GM04504 (cell line): ENCODE measurements around the gene PCDHGB1.
"Not testable (repeated sequence)": the region's sequence is repeated elsewhere in the genome, so short reads cannot be mapped to it uniquely, and the experiment has no call there.

Experiments used
- DNase-seq: peaks from one replicate; pipeline ENCODE4 v3.0.0-alpha.2; 2012; ENCODE audit warnings: low read depth

PCDHGB1 gene

DNA sequence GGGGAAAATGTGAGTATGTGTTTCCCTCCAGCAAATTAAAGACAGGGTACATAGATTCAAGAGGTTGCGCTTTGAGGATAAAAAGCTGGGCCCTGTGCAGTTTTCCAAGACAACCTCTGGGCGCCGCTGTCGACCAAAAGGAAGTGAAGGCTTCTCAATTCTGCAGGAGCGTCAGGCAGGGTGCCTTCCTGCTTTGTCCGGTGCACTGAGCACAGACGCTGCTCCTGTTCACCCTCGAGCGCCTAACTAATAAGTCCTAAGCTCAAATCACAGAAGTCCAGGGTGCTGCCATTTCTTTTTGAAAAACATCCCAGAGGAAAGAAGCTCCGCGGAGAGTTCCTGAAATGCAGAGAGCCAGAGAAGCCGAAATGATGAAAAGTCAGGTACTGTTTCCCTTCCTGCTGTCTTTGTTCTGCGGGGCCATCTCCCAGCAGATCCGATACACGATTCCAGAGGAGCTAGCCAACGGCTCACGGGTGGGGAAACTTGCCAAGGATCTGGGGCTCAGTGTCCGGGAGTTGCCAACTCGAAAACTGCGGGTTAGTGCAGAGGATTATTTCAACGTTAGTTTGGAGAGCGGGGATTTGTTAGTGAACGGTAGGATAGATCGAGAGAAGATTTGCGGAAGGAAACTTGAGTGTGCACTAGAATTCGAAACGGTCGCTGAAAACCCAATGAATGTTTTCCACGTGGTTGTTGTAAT lies at the start of gene PCDHGB1:
PCDHGB1 (plus strand) TSS at position 183 of the 703 bp plus-strand sequence; CDS start at position 345, 162 bp downstream.
- DNase-seq: peak; percentile 42

DNA sequence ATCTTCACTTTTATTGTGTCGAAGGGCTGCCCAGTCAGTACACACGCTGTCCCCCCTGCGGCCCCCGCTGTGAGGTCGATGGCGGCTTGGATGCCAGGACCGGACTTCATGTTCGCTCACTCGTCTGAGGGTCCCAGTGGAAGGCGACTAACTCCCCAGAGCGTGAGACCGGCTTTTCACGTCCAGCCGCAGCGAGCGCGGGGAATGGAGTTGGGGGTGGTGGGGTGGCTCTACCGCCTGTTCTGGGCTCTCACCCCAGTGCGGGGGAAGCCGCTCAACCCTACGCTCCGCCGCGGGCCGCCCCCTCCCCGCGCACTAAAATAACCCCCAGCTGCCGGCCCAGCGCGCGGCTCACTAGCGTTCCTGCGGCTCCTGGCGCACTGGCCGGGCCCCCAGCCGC lies 46.1 kb upstream of the PCDHGB1 start, which contains the start of gene SLC25A2:
SLC25A2 (minus strand) TSS at position 294 of the 400 bp plus-strand sequence; CDS start at position 110, 184 bp downstream.
- DNase-seq: no peak

DNA sequence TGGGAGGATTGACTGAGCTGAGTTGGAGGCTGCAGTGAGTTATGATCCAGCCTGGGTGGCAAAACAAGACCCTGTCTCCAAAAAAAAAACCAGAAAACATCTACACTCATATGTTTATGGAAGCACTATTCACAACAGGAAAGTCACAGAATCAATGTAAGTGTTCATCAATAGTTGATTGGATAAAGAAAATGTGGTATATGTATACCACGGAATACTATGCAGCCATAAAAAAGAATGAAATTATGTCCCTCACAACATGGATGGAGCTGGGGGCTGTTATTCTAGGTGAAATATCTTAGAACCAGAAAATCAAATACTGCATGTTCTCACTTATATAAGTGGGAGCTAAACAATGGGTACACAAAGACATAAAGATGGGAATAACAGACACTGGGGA lies 43.3 kb upstream of the PCDHGB1 start:
- no peak for DNase-seq

GRCh38 chr5:141313711-141314110 lies 36.2 kb upstream of the PCDHGB1 start:
- DNase-seq: no peak

GRCh38 chr5:141316963-141317362 lies 32.9 kb upstream of the PCDHGB1 start:
- DNase-seq: not testable (repeated sequence)

DNA sequence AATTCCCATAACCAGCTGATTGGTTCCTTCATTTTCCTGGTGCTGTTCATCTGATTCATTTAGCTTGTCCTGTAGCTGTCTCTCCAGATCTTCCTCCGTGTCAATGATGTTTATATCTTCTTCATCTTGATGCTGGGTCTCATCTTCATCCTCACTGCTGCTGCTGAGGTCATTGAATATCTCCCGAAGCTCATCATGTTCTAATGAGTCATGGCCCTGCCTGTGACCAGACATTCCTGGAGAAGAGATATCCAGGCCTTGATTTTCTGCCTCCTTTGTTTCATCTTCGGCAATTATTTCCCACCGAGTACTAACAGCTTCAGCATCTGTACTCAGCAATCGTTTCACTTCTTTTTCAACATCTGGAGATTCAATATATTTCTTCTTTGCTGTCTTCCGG lies 30.7 kb upstream of the PCDHGB1 start:
- DNase-seq: no peak

DNA sequence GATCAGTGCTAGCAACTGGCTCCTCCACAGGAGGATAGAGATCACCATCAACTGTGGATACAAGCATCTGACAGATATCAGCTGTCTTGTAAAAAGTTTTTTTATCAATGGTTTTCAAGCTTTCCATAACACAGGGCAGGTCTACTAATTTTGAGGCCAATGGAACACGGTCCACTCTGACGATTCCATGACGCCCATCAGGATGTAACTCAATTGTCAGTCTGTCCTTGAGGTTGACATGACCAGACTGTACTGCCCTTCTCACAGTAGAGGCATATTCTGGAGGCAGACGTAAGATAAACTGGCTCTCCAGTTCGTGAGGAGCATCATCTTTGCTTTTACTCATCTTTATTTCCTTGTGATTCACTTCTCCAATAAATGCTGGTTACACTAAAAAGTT lies 30.2 kb upstream of the PCDHGB1 start:
- no peak for DNase-seq

DNA sequence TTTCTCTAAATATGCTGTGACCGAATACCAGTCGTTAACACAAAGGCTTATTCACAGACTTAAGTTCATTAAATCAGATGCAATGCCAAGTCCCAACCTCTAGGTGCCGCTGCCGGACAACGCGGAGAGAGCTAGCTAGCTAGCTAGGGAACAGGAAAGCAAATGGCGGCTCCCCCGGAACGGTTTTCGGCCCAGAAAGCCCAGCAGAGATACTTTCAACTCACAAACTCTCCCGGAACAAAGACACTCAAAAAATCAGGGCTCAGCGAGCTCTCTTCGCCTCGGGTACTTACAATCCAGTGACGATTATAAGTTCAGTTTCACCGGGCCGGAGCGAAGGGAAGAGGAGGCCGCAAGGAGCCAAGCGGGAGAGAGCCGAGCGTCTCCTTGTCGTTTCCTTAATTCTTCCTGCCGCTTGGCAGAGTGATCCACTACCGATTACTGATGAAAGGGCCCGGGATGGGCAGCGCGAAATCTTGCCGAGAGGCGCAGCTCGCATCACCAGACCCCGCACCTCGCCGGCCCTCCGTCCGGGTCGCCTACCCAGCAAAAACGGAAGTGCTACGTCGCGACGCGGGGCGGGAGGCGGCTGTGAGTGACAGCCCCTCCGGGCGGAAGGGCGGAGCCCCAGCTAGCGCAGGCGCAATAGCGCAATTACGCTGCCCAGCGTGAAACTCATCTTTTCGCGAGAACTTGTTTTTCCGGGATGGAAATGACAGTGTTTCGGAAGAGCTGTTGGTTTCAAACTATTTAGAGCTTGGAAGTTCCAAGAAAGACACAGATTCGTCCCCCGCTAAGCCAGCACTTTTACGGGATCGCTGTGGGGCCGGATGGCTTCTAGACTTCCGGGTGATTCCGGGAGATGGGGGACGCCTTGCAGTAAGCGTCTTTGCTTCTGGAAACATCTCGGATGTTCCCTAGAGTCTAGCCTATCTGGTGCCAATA lies 29.4 kb upstream of the PCDHGB1 start, which contains the start of gene TAF7:
TAF7 (minus strand) TSS at position 560 of the 945 bp plus-strand sequence. CDS start 740 bp downstream, outside the sequence.
- peak; percentile 87 for DNase-seq

DNA sequence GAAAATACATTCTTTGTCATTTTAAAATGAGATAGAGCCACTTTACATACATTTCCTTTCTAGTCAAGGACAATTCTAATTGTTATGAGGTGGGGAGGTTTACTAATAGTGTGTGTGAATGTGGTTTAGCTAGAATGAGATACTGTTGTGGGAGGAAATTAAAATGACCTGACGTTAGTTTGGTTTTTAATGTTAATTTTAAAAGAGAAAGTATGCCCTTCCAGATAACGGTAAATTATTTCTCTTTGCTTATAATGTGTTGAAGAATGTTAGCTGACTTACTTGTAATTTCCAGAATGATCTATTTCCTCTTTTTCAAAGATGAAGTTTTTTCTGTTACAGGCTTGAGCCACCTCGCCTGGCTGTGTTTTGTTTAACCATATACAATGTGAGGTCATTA lies 27.6 kb upstream of the PCDHGB1 start:
- DNase-seq: no peak

DNA sequence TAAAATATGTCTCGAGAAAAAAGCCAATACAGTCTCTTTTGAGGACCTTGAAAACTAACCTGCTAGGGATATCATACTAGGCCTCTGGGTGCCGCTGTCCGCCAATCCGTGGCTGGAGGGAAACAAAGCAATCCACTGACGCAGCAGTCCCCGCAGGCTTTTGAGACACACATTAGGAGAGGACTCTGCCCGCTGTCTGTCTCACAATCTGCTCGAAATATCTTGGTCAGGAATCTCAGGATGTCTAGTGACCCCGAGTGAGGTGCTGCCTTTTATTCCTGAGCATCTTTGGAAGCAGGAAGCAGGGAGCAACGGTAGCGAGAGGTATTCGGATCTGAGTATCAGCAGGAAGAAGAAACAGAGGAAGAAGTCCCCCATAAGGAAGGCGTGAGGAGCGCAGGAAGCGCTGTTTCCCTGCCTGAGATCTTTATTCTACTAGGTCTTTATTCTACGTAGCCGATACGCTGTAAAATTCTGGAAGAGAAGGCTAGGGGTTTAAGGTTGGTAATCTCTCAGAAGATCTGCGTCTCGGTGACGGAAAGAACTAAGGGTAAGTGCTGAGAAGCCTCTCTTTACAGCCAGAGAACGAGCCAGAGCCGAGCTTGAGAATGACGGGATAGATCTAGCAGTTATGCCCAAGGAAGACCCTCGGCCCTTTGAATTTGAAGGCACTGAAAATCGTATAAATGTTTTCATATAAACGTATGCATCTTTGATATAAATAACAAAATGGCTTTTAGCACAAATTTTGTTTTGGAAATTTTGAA lies 23.6 kb upstream of the PCDHGB1 start:
- DNase-seq: peak; percentile 52

GRCh38 chr5:141328231-141328630 lies 21.7 kb upstream of the PCDHGB1 start:
- DNase-seq: no peak

DNA sequence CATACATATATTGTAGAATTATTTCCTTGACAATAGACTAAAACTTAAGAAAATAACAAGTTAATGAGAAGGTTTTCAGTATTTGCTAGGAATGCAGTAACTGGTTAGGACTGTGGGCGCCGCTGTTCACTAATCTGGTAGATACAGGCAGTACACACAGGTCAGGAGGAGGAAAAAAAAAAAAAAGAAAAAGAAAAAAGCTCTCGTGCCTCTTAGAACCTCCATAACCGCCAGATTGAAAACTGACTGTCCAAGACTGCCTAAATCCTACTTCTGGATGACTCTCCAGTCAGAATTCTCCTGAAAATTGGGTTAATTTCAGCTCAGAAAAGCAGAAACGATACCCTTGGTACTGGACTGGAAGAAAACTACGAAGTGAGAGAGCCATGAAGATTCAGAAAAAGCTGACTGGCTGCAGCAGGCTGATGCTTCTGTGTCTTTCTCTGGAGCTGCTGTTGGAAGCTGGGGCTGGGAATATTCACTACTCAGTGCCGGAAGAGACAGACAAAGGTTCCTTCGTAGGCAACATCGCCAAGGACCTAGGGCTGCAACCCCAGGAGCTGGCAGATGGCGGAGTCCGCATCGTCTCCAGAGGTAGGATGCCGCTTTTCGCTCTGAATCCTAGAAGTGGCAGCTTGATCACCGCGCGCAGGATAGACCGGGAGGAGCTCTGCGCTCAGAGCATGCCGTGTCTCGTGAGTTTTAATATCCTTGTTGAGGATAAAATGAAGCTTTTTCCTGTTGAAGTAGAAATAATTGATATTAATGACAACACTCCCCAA lies 19.4 kb upstream of the PCDHGB1 start, which contains the start of gene PCDHGA1:
PCDHGA1 (plus strand) TSS at position 216 of the 782 bp plus-strand sequence.
- no peak for DNase-seq

- not testable (repeated sequence) for DNase-seq
These were observed 17.3 kb upstream of the PCDHGB1 start for GRCh38 chr5:141332571-141332970.

- DNase-seq: no peak
These were observed 11.2 kb upstream of the PCDHGB1 start, which contains the start of gene PCDHGA2 for GRCh38 chr5:141338538-141339306. PCDHGA2 (plus strand) TSS chr5:141338760.

- not testable (repeated sequence) for DNase-seq
These were observed 9.0 kb upstream of the PCDHGB1 start for GRCh38 chr5:141340781-141341354.

- DNase-seq: no peak
These were observed 7.1 kb upstream of the PCDHGB1 start for GRCh38 chr5:141342773-141343172.

DNA sequence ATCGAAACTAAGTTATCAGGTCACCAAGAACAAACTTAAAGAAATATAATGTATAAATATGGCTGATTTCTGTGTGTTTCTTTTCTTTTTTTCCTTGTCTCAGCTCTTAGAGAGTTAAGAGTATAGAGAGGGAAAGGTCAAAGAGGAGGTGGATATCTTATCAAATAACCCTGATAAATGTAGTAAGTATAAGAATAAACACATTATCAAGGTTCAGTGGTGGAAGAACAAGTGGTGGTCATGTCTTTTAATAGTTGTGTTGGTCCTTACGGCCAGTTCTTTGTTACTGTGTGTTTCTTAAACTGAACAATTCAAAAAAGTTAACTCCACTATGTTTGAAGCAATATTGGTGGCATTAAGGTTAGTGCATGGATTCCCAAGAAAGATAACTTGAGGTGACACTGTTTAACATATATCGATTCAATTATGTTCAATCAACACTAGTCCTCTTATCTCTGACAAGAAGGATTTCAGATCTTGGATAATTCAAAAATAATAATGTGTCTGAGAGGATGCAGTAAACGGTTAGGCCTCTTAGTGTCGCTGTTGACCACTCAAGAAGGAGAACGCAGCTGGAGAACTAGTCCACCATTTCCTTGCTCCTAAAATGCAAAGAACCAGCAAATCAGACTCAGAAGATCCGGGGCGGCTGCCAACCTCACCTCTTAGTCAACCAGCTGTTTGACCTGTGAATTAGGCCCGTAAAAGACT lies 6.5 kb upstream of the PCDHGB1 start, which contains the start of gene PCDHGA3:
PCDHGA3 (plus strand) TSS at position 588 of the 711 bp plus-strand sequence. CDS start 205 bp downstream, outside the sequence.
- DNase-seq: no peak

DNA sequence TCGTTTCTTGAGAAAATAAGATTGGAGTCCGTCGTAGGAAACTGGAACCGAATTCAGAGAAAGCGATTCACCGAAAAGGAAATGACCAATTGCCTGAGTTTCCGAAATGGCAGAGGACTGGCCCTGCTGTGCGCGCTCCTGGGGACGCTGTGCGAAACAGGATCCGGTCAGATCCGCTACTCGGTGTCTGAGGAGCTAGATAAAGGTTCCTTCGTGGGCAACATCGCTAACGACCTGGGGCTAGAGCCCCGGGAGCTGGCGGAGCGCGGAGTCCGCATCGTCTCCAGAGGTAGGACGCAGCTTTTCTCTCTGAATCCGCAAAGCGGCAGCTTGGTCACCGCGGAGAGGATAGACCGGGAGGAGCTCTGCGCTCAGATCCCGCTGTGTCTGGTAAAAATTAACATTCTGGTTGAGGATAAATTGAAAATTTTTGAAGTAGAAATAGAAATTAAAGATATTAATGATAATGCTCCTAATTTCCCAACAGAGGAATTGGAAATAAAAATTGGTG lies 5.9 kb upstream of the PCDHGB1 start:
- DNase-seq: no peak

- no peak for DNase-seq
These were observed 4.6 kb upstream of the PCDHGB1 start for GRCh38 chr5:141345327-141345726.
